AG04450 (cell line): ENCODE measurements around the gene SYNPR. TPM values are rescaled to one million over a fixed set of nuclear protein-coding genes. Genes with fewer than 3 reads are reported as not detected.

ENCODE experiments used
- CTCF ChIA-PET: fragments of 300-600, 350-600 bp; formaldehyde crosslinking; extraction: SDS; loops from one replicate; lab custom pipeline; 2022; ENCODE audit warnings: antibody characterized with exemption, inconsistent platforms; lab: Charles Lee
- POLR2A ChIA-PET: fragments of 350-600 bp; formaldehyde crosslinking; extraction: SDS; loops from one replicate; lab custom pipeline; 2021; ENCODE audit warnings: antibody characterized with exemption, inconsistent platforms; lab: Yijun Ruan, JAX
- DNase-seq: peaks from one replicate; pipeline ENCODE4 v3.0.0-alpha.2; 2011; ENCODE audit warnings: low read depth, low spot score
- H3K27ac ChIP-seq: one replicate; pipeline ENCODE4 v1.5.1; 2012; ENCODE audit warnings: low read depth, low read length, control low read depth
- H3K27me3 ChIP-seq: one replicate; pipeline ENCODE4 v1.6.0; 2012; ENCODE audit warnings: low read length; ENCODE audit not compliant: control insufficient read depth, insufficient read depth
- H3K4me3 ChIP-seq: 2 replicates; pipeline ENCODE4 v1.5.1; 2011; ENCODE audit warnings: mild to moderate bottlenecking, low read depth, low read length, control low read depth
- H3K9me3 ChIP-seq: 2 replicates; pipeline ENCODE4 v1.5.1; 2012; ENCODE audit warnings: low read length; ENCODE audit not compliant: control insufficient read depth, insufficient read depth
- polyA plus RNA-seq: library from polyadenylated mRNA; depleted of rRNA; stranded (reverse); fragments of >200 nt; gene quantifications from 2 replicates; pipeline ENCODE4 v1.2.3, GENCODE V29; 2011
- TF ChIP-seq, protein P1 (sequence below): IDR thresholded peaks from 2 replicates; pipeline ENCODE4 v1.5.1; 2011; ENCODE audit warnings: low read depth, low read length, control low read depth, inconsistent platforms

Gene SYNPR
- polyA plus RNA-seq, 1 experiment: not detected

DNA sequence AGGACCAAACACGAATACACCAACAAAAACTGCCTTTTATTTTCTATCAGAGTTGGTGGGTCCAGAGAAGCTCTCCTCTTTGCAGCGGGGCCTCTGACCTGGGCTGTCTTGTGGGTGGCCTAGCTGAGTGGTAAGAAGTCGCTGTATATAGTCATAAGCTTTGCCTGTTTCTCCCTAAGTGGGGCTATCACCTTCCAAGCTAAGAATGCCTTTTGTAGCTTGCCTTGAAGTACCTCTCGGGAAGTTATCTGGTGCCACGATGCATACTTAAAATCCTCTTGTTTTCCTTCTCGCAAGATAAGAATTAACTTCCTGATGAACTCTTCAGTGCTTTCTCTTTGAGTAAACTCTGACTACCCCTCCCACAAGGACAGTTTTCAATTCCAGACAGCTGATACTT, 178.8 kb downstream of the SYNPR start:
- H3K27me3 ChIP-seq: no peaks in the 10 kb centered on the region
- no peak overlapping the region for H3K4me3 ChIP-seq
- H3K27ac ChIP-seq: no peak overlapping the region
- ChIA-PET POLR2A (no interaction called here), CTCF (no interaction called here)
- no peaks in the 10 kb centered on the region for H3K9me3 ChIP-seq
- no peak for DNase-seq
- TF ChIP-seq, protein P1, sequence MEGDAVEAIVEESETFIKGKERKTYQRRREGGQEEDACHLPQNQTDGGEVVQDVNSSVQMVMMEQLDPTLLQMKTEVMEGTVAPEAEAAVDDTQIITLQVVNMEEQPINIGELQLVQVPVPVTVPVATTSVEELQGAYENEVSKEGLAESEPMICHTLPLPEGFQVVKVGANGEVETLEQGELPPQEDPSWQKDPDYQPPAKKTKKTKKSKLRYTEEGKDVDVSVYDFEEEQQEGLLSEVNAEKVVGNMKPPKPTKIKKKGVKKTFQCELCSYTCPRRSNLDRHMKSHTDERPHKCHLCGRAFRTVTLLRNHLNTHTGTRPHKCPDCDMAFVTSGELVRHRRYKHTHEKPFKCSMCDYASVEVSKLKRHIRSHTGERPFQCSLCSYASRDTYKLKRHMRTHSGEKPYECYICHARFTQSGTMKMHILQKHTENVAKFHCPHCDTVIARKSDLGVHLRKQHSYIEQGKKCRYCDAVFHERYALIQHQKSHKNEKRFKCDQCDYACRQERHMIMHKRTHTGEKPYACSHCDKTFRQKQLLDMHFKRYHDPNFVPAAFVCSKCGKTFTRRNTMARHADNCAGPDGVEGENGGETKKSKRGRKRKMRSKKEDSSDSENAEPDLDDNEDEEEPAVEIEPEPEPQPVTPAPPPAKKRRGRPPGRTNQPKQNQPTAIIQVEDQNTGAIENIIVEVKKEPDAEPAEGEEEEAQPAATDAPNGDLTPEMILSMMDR: no peak

DNA sequence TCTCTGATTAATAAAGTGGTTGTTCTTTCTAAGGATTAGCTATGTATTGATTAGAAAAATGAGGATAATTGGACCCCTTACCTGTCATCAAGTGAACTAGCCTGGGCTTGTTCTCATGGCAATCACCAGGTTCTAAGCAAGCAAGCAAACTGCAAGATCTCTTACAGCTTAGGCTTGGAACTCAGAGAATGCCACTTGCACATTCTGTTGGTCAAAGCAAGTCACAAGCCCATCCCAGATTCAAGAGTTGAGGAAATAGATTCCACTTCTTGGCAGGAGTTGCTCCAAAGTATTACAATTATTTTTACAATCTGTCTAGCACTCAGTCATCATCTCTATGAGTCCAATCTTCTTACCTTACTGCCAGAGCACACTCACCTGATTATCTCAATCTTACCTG, 180.3 kb downstream of the SYNPR start:
- DNase-seq: no peak
- Histone ChIP-seq H3K4me3 (no peak overlapping the region), H3K27me3 (no peaks in the 10 kb centered on the region), H3K27ac (no peak overlapping the region), H3K9me3 (no peaks in the 10 kb centered on the region)
- ChIA-PET CTCF (no interaction called here), POLR2A (no interaction called here)
- TF ChIP-seq, protein P1: no peak

DNA sequence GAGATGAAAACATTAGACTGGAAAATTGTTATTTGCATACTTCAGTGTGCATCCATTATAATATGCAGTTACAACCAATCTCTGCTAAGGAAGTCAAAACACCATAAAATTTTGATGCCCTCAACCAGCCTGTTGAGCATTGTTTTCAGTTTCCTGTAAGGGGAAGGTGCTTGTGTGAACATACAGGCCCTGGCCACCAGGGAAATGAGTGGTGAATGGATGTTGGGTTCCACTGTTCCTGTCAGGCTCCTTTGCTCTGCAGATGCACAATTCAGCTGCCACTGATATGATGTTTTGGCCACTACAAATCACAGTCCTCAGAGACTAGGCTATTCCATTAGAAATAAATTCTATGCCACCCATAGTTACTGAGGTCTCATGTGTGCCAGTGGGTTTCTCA, 184.6 kb downstream of the SYNPR start:
- TF ChIP-seq, protein P1: no peak
- Histone ChIP-seq H3K27ac (no peak overlapping the region), H3K27me3 (no peaks in the 10 kb centered on the region), H3K9me3 (no peaks in the 10 kb centered on the region), H3K4me3 (no peak overlapping the region)
- POLR2A ChIA-PET: no interaction called here
- no peak for DNase-seq
- CTCF ChIA-PET: no interaction called here

DNA sequence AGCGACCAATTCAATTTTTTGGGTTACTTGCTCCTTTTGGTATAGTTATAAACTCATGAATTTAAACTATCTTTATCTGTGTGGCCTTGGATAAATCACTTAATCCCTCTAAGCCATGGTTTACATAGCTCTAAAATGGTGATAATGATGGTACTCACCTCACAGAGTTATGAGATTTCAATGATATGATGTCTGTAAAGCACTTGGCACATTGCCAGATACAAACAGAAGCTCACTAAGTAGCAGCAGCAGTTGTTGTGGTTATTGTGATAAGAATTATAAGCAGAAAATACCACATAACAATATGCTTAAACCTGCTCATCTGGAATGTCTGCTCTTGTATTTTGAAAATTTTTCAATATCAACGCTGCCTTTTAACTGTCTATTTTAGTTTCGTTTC, 189.3 kb downstream of the SYNPR start:
- no peaks in the 10 kb centered on the region for H3K27me3 ChIP-seq
- ChIA-PET POLR2A (no interaction called here), CTCF (no interaction called here)
- TF ChIP-seq, protein P1: no peak
- H3K4me3 ChIP-seq: no peak overlapping the region
- H3K9me3 ChIP-seq: no peaks in the 10 kb centered on the region
- H3K27ac ChIP-seq: no peak overlapping the region
- DNase-seq: no peak

DNA sequence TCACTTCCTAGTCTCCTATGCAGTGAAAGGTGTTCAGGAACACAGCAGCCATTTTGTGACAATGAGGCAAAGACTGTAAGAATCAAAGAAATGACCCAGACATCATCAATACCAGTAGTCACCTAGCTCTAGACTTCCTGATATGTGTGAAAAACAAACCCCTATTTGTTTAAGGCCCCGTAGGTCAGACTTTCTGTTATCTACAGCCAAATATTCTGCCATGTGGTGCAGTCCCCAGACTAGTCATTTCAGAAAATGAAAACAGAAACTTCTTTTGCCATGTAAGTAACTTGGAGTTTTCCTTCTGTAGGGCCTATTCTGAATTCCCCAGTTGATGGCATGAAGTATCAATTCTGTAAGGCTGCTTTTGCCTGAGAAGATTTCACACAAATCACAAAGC, 192.6 kb downstream of the SYNPR start:
- TF ChIP-seq, protein P1: no peak
- H3K27me3 ChIP-seq: peaks cover 3% of the 10 kb centered on the region
- ChIA-PET CTCF (no interaction called here), POLR2A (no interaction called here)
- no peak overlapping the region for H3K27ac ChIP-seq
- no peak for DNase-seq
- H3K4me3 ChIP-seq: no peak overlapping the region
- no peaks in the 10 kb centered on the region for H3K9me3 ChIP-seq
